Germinal center (tissue), 1 donor: Measurements from ENCODE around the gene MPND.

ENCODE experiments used
- DNase-seq: peaks from one replicate; pipeline ENCODE4 v3.0.0; 2012; ENCODE audit warnings: mixed read lengths, low spot score

Gene MPND

GRCh38 chr19:4366666-4367335, 23.4 kb downstream of the MPND start:
- DNase-seq = no peak

GRCh38 chr19:4367336-4367723, 24.0 kb downstream of the MPND start:
- no peak for DNase-seq

- DNase-seq = peak; percentile 31
Observed at GRCh38 chr19:4367781-4368127, 24.4 kb downstream of the MPND start.

- peak; percentile 28 for DNase-seq
Observed at GRCh38 chr19:4368128-4368820, 24.9 kb downstream of the MPND start.

- DNase-seq = peak; percentile 75
Observed at GRCh38 chr19:4369109-4369887, 25.9 kb downstream of the MPND start.

- DNase-seq = peak; percentile 61
Observed at GRCh38 chr19:4369888-4370260, 26.5 kb downstream of the MPND start.

- no peak for DNase-seq
Observed at GRCh38 chr19:4370418-4371041, 27.2 kb downstream of the MPND start.

GRCh38 chr19:4371247-4372164, 28.1 kb downstream of the MPND start:
- DNase-seq = no peak

- DNase-seq = no peak
Observed at GRCh38 chr19:4372165-4373012, 29.0 kb downstream of the MPND start.

- no peak for DNase-seq
Observed at GRCh38 chr19:4373013-4373367, 29.6 kb downstream of the MPND start.

- no peak for DNase-seq
Observed at GRCh38 chr19:4373601-4374497, 30.5 kb downstream of the MPND start.

- no peak for DNase-seq
Observed at GRCh38 chr19:4374498-4375163, 31.3 kb downstream of the MPND start.

- peak; percentile 67 for DNase-seq
Observed at GRCh38 chr19:4375164-4376027, 32.0 kb downstream of the MPND start.

- DNase-seq = no peak
Observed at GRCh38 chr19:4376028-4376670, 32.8 kb downstream of the MPND start.

- no peak for DNase-seq
Observed at GRCh38 chr19:4376671-4376990, 33.3 kb downstream of the MPND start.

GRCh38 chr19:4376991-4377781, 33.8 kb downstream of the MPND start:
- DNase-seq = no peak

GRCh38 chr19:4378886-4379285, 35.5 kb downstream of the MPND start:
- DNase-seq = no peak
